ENCODE results near the gene TANC1. TPM values are rescaled to one million over a fixed set of nuclear protein-coding genes. Genes with fewer than 3 reads are reported as not detected.

The TANC1 gene
- total and polyA plus RNA-seq, 11 donors, result 26.6 to 91.1 (median 68.8) TPM

DNA sequence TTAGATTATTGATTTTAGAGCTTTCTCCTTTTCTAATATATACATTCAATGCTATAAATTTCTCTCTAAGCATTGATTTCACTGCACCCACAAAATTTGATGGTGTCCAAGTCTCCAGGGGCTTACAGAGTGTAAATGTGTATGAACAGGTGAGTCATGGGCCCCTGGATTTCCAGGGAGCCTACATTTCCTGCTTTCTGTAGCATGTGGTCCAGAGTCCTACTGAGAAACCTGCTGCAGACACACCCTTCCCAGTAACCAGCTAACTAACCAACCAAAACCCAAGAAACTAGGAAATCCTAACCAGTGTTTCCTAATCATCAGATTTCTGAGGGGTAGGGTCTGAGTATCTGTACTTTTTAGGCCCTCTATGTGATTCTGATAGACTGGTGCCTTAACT, 39.5 kb upstream of the TANC1 start:
- DNase-seq (no peak), ATAC-seq (no peak)
- intact Hi-C loops (cut with DNase I), result no loop called here
- Histone ChIP-seq H3K27ac (no peak overlapping the region), H3K4me1 (peaks cover 0 to 9% (median 0%) of the 10 kb centered on the region in 12 donors), H3K36me3 (no peaks in the 10 kb centered on the region), H3K9me3 (peaks cover 0 to 10% (median 0%) of the 10 kb centered on the region in 12 donors), H3K4me3 (no peak overlapping the region), H3K27me3 (no peaks in the 10 kb centered on the region)
- TF ChIP-seq, protein P1, sequence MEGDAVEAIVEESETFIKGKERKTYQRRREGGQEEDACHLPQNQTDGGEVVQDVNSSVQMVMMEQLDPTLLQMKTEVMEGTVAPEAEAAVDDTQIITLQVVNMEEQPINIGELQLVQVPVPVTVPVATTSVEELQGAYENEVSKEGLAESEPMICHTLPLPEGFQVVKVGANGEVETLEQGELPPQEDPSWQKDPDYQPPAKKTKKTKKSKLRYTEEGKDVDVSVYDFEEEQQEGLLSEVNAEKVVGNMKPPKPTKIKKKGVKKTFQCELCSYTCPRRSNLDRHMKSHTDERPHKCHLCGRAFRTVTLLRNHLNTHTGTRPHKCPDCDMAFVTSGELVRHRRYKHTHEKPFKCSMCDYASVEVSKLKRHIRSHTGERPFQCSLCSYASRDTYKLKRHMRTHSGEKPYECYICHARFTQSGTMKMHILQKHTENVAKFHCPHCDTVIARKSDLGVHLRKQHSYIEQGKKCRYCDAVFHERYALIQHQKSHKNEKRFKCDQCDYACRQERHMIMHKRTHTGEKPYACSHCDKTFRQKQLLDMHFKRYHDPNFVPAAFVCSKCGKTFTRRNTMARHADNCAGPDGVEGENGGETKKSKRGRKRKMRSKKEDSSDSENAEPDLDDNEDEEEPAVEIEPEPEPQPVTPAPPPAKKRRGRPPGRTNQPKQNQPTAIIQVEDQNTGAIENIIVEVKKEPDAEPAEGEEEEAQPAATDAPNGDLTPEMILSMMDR (IDR thresholded peaks at IDR 0.05), result no peak
- TF ChIP-seq POLR2A (IDR thresholded peaks at IDR 0.05), result no peak

DNA sequence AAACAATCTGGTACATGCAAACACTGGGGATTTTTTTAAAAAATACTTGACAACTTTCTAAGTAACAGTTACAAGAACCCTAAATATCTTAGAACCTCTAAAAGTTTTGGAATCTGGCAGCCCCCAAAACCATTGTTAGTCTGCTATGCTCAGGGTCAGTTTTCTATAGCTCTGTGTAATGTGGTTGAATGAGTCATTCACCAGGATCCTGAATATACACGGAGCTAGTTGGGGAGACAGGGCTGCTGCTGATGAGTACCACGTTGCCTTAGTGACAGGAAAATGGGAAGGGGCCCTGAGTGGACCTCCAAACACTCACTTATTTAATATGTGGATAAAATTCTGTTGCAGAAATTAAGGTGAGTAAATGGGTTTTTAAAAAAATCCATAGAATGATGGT, 36.9 kb upstream of the TANC1 start:
- peaks cover 0 to 10% (median 0%) of the 10 kb centered on the region in 12 donors for H3K9me3 ChIP-seq
- TF ChIP-seq, protein P1 (IDR thresholded peaks at IDR 0.05), result no peak
- no peak for TF ChIP-seq POLR2A (IDR thresholded peaks at IDR 0.05)
- no peaks in the 10 kb centered on the region for H3K27me3 ChIP-seq
- no peak for DNase-seq
- H3K27ac ChIP-seq, result no peak overlapping the region
- H3K36me3 ChIP-seq, result no peaks in the 10 kb centered on the region
- H3K4me3 ChIP-seq, result no peak overlapping the region
- intact Hi-C loops (cut with DNase I), result no loop called here
- ATAC-seq, result no peak
- peaks cover 0 to 14% (median 3%) of the 10 kb centered on the region in 12 donors for H3K4me1 ChIP-seq
- 28 to 60% (median 42%) methylated on average over 2 of the region's 2 CpGs for WGBS, 4 donors

DNA sequence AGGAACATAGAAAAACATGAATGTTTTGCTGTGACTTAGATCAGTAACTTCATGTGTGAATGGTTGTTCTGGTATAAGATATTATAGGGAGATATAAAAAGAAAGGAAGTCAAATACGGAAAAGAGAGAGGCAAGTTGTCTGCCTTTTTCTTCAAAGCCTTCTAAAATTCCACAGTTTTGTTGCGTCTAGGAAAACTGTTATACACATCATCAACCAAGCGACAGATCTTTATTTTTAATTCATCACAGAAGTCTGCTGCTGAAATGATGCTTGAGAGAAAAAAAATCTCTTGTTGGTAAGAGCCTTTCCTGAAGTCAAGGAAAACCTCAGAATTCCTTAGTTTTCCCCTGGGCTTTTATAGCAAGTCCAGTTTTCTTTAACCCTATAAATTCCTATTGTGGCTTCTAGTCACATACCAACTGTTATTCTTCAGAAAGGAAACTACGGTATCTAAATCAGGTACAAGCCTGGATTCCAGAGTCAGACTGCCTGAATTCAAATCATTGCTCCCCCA, 36.3 kb upstream of the TANC1 start:
- TF ChIP-seq POLR2A (IDR thresholded peaks at IDR 0.05), result no peak
- no peak overlapping the region for H3K27ac ChIP-seq
- intact Hi-C loops (cut with DNase I), result no loop called here
- H3K36me3 ChIP-seq, result no peaks in the 10 kb centered on the region
- no peak for DNase-seq
- peaks cover 0 to 18% (median 6%) of the 10 kb centered on the region in 12 donors for H3K4me1 ChIP-seq
- H3K4me3 ChIP-seq, result no peak overlapping the region
- 38 to 56% (median 50%) methylated on average over 4 of the region's 4 CpGs for WGBS, 4 donors
- H3K9me3 ChIP-seq, result peaks cover 0 to 10% (median 0%) of the 10 kb centered on the region in 12 donors
- no peaks in the 10 kb centered on the region for H3K27me3 ChIP-seq
- ATAC-seq, result no peak

DNA sequence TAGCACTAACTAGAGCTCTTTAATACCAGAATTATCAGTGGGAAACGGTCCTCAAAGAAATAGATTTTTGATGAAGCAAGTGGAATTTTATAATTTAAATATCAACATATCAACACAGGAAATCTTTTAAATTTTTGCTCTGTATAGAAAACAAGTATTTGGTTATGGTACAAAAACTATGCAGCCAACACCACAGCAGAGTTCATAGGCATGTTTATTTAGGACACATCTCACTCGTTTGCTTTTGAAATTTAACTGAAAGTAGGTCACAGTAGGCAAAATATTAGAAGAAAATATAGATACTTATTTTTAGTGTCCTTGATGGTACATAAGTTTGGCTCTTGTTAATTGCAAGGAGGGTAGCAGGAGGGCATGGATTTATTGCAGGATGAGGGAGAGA, 34.3 kb upstream of the TANC1 start:
- Histone ChIP-seq H3K4me1 (peaks cover 0 to 18% (median 7%) of the 10 kb centered on the region in 12 donors), H3K9me3 (peaks cover 0 to 3% (median 0%) of the 10 kb centered on the region in 12 donors), H3K27ac (no peak overlapping the region), H3K4me3 (no peak overlapping the region), H3K36me3 (no peaks in the 10 kb centered on the region), H3K27me3 (no peaks in the 10 kb centered on the region)
- ATAC-seq (no peak), DNase-seq (no peak)
- no peak for TF ChIP-seq POLR2A (IDR thresholded peaks at IDR 0.05)
- TF ChIP-seq, protein P1 (IDR thresholded peaks at IDR 0.05), result no peak
- intact Hi-C loops (cut with DNase I), result no loop called here
- WGBS, 4 donors, result 68 to 77% (median 71%) methylated on average over 2 of the region's 2 CpGs

GRCh38 chr2:158935617-158936016, 32.8 kb upstream of the TANC1 start:
- peaks cover 0 to 3% (median 0%) of the 10 kb centered on the region in 12 donors for H3K9me3 ChIP-seq

More at GRCh38 chr2:158935617-158936016, 32.8 kb upstream of the TANC1 start:
- intact Hi-C loops (cut with DNase I), result no loop called here
- Histone ChIP-seq H3K27me3 (no peaks in the 10 kb centered on the region), H3K27ac (no peak overlapping the region), H3K36me3 (no peaks in the 10 kb centered on the region), H3K4me1 (peaks cover 0 to 18% (median 7%) of the 10 kb centered on the region in 12 donors), H3K4me3 (no peak overlapping the region)
- ATAC-seq, result no peak
- no peak for DNase-seq
- TF ChIP-seq, protein P1 (IDR thresholded peaks at IDR 0.05), result no peak
- no peak for TF ChIP-seq POLR2A (IDR thresholded peaks at IDR 0.05)
- 97 to 99% (median 98%) methylated on average over 3 of the region's 3 CpGs for WGBS, 4 donors
